ENCODE data around the gene CLRN2. TPM values are rescaled to one million over a fixed set of nuclear protein-coding genes. Genes with fewer than 3 reads are reported as not detected.

The CLRN2 gene
- total and polyA plus RNA-seq, 4 donors, result 0.19 TPM; not detected in 3

- TF ChIP-seq REST (IDR thresholded peaks at IDR 0.05) (no peak), JUND (IDR thresholded peaks at IDR 0.05) (no peak), RXRA (IDR thresholded peaks at IDR 0.05) (no peak)
Observed at GRCh38 chr4:17534705-17535104, 19.7 kb downstream of the CLRN2 start (continued).

- TF ChIP-seq NR2F2 (IDR thresholded peaks at IDR 0.05), result no peak
- TF ChIP-seq YY1 (IDR thresholded peaks at IDR 0.05), result peak; percentile 69
- TF ChIP-seq MAX (IDR thresholded peaks at IDR 0.05), result peak; percentile 18
- peak; percentile 22 for TF ChIP-seq SP1 (IDR thresholded peaks at IDR 0.05)
- TF ChIP-seq JUND (IDR thresholded peaks at IDR 0.05), result peak in 1 of 2 donors; percentile 34
- TF ChIP-seq ZBTB33 (IDR thresholded peaks at IDR 0.05), result no peak
- TF ChIP-seq HNF4A (conservative IDR thresholded peaks at IDR 0.05), result peak; percentile 13 to 29
- no peak for TF ChIP-seq GABPA (IDR thresholded peaks at IDR 0.05 in 1 of 2, conservative IDR thresholded peaks at IDR 0.05 in 1 of 2)
- no peak for TF ChIP-seq TAF1 (conservative IDR thresholded peaks at IDR 0.05)
- TF ChIP-seq HNF4G (IDR thresholded peaks at IDR 0.05), result no peak
- peak in 1 of 2 donors; percentile 20 for TF ChIP-seq RAD21 (IDR thresholded peaks at IDR 0.05)
- peak in 1 of 2 donors; percentile 41 for TF ChIP-seq RXRA (IDR thresholded peaks at IDR 0.05)
- TF ChIP-seq CTCF (IDR thresholded peaks at IDR 0.05; ENCODE audit: low read depth, low read length, missing input control), result no peak
- 39% methylated on average over 4 of the region's 4 CpGs for WGBS
- H3K9me3 ChIP-seq (ENCODE audit: control insufficient read depth in 4 of 4, low read length in 3 of 4), result no peaks in the 10 kb centered on the region
- peaks cover 0 to 4% (median 1%) of the 10 kb centered on the region in 4 donors for H3K4me1 ChIP-seq (ENCODE audit: control insufficient read depth in 4 of 4, insufficient read depth in 4 of 4, low read length in 3 of 4)
- H3K9ac ChIP-seq (ENCODE audit: low read depth in 1 of 2, low read length in 2 of 2), result no peak overlapping the region
- H3K27me3 ChIP-seq (ENCODE audit: control insufficient read depth in 4 of 4, insufficient read depth in 4 of 4, low read length in 3 of 4), result no peaks in the 10 kb centered on the region
- H3K36me3 ChIP-seq (ENCODE audit: control insufficient read depth in 4 of 4, insufficient read depth in 3 of 4, low read depth in 1 of 4, low read length in 3 of 4), result no peaks in the 10 kb centered on the region
- peak overlapping the region; percentile 63 to 64 for H3K27ac ChIP-seq (ENCODE audit: low read depth in 1 of 2, low read length in 2 of 2)
- DNase-seq (ENCODE audit: low spot score), result no peak
- H3K4me3 ChIP-seq (ENCODE audit: low read depth in 1 of 3, low read length in 3 of 3), result no peak overlapping the region
Observed at GRCh38 chr4:17535242-17535641, 20.3 kb downstream of the CLRN2 start.

Measured in liver (tissue), 9 donors.